GM04504 (cell line): ENCODE data around the gene CTNND2.
"Not testable (repeated sequence)": the region's sequence is repeated elsewhere in the genome, so short reads cannot be mapped to it uniquely, and the experiment has no call there.

ENCODE experiments used
- DNase-seq: peaks from one replicate; pipeline ENCODE4 v3.0.0-alpha.2; 2012; ENCODE audit warnings: low read depth

Gene CTNND2

DNA sequence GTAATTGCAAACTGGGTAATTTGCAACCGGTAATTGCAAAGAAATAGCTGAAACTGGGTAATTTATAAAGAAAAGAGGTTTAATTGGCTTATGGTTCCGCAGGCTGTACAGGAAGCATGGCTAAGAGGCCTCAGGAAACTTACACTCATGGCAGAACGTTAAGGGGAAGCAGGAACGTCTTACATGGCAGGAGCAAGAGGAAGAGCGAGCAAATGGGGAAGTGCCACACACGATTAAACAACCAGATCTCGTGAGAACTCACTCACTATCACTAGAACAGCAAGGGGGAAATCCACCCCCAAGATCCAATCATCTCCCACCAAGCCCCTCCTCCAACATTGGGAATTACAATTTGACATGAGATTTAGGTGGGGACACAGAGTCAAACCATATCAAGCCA is 590.6 kb downstream of the CTNND2 start:
- DNase-seq, result not testable (repeated sequence)

DNA sequence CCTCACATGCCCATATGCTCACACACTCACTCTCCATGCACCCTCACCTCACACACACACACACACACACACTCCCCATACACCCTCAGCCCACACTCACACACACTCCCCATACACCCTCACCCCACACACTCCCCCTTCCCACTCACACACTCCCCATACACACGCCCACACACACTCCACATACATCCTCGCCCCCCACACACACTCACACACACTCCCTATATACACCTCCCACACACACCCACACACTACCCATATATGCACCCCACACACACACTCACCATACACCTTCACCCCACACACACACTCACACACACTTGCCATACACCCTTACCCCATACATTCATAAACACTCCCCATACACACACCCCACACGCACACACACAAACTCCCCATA is 592.5 kb downstream of the CTNND2 start:
- DNase-seq, result no peak

DNA sequence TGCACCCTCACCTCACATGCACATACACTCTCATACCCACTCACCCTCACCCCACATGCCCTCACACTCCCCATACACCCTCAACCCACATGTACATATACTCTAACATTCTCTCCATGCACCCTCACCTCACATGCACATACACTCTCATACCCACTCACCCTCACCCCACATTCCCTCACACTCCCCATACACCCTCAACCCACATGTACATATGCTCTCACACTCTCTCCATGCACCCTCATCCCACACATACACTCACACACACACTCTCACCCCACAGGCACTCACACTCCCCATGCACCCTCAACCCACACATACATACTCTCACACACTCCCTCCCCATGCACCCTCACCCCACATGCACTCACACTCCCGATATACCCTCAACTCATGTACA is 593.0 kb downstream of the CTNND2 start:
- no peak for DNase-seq

DNA sequence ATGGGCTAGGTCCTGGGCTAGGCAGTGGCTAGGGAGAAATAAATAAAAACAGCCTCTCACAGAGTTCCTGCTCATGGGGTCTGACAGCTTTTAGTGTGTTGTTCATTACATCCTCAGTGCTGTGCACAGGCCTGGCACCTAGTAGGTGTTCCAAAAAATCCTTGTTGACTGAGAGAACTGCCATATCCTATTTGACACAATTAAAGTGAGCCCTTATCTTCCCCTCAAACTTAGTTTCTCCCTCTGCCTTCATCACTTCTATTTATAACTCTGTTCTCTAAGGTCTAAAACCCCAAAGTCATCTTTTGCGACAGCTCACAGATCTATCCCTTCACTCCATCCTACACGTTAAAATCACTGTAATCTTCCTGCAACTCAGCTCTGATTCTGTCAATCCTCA is 594.1 kb downstream of the CTNND2 start:
- no peak for DNase-seq

DNA sequence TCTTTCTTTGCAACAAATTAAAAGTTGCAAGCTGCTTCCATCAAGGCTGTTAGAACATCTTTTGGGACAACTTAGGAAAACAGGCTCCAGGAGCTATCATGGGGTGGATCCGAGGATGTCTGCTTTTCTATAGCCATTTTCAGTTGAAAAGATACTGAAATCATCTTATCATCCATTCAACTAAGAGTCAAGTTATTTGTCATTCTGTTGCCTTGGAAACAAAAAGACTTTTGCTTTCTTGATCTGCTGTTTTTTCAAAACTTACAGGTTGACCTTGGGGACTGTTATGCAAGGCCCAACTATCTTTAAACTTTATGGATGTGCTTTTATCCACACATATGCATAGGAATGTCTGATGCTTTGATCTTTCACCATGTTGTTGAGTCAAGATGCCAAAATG is 597.9 kb downstream of the CTNND2 start:
- DNase-seq, result no peak

DNA sequence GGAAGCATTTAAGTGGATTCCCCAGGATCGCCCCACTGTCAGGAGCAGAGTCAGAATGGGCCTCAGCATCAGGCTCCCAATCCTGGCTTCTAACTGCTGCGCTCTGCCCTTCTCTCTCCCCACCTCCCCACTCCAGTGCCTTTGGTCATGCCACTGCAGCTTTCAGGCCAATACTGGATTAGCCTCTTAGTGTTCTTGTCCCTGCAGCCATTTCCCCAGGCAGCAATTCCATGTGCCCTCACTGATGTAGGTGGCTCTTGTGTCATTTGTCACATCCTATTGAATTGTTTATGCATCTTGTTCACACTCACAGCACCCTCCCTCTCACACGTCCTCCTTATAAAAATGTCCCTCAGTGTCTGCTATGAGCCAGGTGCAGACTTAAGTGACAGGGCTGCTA is 599.0 kb downstream of the CTNND2 start:
- DNase-seq, result no peak

DNA sequence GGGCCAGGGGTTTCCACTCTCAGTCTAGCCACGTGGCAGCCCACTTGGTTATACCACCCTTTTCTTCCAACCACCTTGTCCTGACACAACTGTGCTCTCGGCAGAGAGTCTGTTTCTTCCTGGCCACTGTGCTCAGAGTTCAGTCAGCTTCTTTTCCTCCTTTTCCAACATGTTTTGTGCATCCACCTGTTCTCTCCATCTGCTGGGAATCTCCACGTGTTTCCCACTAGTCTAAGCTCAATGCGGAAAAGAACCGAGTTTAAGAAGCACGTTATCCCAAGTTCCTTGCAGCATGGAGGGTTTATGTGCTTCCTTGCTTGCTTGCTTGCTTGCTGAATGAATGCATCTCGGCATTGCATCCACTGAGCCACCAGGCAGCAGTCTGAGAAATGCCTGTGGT is 599.6 kb downstream of the CTNND2 start:
- DNase-seq, result no peak

DNA sequence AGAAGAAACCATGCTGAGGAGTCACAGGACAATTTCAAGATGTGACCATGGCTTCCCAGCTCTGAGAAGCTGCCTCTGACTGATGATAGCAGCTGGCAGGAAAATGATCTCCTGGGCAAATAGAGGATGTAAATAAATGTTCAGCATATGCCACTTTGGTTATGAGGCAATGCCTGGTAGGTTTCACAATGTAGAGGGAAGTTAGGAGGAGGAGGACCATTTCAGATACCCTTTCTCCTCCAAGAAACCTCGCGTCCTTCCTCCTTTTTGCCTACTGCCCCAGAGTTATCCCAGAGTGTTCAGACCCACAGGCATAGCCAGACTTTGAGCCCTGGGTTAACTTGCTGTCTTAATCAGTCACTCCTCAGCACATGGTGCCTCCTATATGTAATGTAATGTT is 601.6 kb downstream of the CTNND2 start:
- DNase-seq, result no peak

DNA sequence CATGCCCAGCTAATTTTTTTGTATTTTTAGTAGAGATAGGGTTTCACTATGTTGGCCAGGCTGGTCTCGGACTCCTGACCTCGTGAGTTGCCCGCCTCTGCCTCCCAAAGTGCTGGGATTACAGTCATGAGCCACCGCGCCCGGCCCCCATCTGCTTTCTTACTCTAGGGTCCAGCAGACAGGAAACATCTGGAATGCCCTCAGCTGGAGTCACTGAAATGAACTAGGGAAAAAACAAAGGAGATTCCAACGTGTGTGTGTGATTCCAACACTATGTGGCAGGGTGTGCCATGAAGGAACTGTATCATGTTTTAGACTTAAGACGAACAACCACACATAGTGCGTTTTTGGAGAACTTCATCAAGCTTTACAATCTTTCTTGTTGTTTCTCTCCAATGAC is 603.1 kb downstream of the CTNND2 start:
- DNase-seq, result no peak

DNA sequence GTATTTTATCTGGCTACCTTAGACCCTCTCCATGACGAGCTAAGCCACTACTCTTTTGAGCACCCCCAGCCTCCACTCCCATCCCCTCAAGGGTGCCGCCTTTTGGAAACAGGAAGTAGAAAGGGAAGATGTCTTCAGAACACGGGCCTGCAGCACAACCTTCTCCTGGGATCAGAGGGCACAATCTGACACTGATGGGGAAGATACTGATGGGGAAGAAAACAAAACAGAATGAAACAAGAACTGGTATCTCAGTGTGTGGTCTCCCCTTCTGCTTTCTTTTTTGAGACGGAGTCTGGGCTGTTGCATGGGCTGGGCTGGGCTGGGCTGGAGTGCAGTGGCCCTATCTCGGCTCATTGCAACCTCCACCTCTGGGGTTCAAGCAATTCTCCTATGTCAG is 603.5 kb downstream of the CTNND2 start:
- no peak for DNase-seq

DNA sequence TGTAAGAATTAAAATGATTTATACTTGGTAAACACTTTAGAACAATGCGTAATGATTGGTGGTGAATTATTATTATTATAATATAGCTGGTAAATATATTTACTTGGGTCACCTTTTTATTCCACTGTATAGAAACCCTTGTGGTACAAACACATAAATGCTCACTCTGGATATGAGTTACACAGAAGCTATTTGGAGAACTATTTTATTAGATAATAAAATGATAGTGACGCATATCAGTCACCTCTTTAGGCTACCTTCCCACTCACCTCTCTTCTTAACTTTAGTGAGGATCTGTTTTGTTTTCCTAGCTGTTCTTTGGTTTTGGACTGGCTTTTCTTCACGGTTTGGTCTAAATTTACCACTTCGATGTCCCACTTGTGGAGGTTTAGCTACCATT is 605.4 kb downstream of the CTNND2 start:
- no peak for DNase-seq

DNA sequence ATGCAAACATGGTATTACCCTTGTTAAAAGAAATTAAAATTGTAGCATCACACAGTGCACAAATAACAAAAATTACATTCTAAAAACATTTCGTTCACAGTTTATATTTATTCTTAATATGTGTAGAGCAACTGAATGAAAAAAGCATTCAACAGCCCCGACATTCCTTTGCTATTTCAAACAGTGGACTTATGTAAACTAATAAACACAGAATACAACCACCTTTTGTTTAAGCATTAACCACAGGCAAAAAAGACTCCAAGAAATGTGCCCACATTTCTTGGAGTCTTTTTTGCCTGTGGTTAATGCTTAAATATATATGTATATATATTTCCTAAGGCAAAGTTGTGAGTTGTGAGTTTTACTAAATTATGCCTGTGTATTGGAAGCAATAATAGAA is 610.7 kb downstream of the CTNND2 start:
- DNase-seq, result no peak

DNA sequence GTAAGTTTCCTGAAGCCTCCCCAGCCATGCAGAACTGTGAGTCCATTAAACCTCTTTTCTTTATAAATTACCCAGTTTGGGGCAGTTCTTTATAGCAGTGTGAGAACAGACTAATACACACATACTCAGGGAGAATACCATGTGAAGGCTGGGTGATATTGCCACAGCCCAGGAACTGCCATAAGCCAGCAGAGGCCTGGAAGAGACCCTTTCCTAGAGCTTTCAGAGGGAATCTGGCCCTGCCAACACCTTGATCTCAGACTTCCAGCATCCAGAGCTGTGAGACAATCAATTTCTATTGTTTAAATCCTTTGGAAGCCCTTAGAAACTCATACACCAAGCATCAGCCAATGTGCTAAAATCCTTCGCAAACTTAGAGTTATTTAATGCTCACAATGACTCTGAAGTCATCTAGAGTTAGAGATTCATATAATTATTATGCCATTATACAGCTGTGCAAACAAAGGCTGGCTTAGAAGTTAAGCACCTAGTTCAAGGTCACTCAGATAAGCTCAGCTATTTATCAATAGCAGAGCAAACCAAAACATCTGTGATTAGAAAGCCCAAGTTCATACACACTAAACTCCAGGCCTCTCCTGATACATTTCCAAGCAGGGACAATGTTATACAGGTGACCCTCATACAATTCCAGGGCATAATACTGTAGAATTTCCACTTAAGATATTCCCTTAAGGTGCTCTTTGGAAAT is 611.4 kb downstream of the CTNND2 start:
- no peak for DNase-seq

DNA sequence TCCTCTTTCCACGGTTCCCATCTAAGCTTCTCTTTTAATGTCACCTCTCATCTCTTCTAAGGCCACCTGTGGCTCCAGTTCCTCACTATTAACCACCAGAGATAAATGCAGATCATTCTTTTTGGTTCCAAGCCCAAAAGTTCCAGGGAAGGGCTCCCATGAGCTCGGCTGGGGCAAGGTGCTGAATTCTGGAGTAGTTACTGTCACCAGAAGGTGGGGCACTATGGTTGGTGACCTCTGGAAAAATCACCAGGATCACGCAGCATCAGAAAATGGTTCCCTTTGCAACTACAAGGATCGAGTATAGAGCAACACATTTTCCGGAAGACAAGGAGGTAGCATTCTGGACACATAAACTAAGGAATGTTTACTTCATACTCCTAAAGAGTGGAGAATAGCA is 614.5 kb downstream of the CTNND2 start:
- no peak for DNase-seq

DNA sequence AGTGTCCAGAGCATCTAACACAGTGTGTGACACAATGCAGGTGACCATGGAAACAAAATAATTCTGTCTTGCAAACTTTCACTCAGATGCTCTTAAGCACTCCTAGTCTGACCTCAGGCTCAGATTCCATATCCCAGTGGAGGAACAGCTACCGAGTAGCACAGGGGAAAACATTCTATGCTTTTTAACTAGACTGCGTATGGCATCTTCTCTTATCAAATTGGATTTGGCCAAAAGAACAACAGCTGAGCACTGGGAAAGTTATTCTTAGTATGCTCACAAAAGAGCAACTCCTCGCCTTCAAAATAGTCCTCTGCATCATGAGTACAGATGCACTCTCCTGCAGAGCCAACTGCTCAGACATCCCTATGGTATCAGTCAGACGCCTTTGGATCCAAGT is 615.0 kb downstream of the CTNND2 start:
- no peak for DNase-seq

DNA sequence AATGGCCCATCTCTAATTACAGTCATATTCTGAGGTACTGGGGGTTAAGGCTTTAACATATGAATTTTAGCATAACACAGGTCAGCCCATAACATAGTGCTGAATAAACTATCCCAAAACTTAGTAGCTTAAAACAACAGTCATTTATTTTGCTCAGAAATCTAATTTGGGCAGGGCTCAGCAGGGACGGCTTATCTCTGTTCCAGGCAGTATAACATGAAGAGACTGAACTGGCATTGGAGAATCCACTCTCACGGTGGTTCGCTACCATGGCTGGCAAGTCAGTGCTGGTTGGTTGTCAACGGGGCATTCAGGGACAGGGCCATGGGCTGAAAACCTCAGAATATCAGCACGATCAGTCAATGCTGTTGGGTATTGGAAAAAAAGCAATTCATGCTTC is 622.4 kb downstream of the CTNND2 start:
- DNase-seq, result no peak

DNA sequence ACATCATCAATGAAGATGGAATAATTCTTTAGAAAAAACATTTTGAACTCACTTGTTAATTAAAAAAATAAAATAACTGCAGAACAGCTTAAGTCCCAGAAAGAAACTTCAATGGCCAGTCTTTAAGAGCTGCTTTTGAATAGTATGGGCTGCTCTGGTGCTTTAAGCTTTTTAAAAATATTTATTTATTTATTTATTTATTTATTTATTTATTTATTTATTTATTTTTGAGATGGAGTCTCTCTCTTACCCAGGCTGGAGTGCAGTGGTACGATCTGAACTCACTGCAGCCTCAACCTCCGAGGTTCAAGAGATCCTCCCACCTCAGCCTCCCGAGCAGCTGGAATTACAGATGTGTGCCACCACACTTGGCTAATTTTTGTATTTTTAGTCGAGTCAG is 626.9 kb downstream of the CTNND2 start:
- DNase-seq, result no peak

DNA sequence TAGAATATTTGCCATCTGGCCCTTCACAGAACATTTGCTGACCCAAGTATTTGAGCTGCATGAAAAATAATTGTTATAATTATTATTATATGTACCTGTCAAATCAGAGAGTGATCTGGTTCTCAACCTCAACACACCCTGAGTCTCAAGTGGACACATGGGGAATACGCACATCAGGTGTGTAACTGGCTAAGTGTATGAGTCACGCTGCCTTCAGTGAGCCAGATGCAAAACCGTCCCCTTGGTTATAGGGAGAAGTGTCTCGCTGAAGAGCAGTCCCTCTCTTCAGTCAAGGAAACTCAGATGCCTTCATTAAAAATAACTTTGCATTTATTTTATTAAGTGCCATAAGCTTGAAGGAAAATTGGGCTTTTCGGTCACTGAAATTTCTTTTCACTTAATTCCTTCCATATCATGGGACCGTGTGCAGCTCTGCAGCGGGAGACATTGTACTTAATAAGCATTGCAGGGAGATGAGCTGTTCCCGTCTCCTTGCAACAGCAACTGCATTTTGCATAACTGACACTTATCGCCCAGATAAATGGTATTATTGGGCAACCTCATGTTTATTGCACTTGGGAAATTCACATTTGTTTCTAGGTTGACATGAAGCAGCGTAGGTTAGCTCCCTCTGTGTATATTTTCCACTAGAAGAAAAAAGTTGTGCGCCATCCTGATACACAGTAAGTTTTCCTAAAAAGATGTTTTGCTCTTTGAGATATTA is 630.9 kb downstream of the CTNND2 start:
- DNase-seq, result no peak

DNA sequence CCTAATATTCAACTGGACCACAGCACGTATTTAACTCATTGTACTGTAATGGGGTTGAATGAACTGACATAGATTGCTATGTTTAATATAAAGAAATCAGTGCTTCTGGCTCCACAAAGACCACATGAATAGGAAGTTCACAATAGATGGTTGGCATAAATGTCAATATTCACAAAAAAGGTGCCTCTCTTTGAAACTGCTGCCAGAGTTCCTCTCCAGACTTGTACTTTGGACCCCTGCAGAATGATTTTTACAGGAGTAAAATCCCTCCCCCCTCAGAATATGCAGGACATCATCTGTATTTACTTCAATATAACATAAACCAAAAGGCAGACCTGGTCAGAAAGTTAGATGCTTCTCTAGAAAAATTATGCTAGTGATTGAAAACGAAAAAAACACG is 634.7 kb downstream of the CTNND2 start:
- DNase-seq, result no peak

DNA sequence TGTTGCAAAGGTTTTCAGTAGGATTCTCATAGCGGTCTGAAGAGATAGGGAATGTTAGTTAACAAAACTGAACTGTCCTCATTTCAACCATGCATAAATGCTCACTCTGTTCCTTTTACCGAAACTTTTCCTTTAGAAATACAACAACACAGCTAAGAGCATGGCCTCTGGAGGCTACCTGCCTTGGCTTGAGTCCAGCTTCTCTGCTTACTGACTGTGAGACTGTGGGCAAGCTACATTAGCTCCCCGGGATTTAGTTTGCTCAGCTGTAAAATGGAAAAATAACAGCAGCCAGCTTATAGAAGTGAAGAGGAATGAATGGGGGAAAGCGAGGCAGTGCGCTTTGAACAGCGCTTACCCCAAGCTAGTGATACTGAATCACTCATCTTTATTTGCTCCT is 635.4 kb downstream of the CTNND2 start:
- DNase-seq, result no peak

DNA sequence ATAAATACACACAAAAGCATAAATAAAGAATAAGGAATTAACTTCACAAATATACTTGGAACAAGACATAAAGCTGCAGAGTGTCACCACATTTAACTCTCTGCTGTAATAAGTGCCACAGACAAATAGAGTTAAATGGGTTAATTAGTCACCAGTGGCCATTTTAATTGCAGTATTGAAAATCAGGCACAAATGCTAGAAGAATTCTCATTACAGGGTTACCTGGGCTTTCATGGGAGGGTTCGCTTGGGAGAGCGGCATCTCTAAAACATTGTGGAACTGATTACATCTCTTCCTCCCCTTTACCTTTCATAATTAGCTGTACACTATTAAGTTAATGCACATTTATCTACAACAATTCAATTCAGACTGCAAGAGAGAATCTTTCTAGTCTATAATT is 637.9 kb downstream of the CTNND2 start:
- DNase-seq, result no peak

DNA sequence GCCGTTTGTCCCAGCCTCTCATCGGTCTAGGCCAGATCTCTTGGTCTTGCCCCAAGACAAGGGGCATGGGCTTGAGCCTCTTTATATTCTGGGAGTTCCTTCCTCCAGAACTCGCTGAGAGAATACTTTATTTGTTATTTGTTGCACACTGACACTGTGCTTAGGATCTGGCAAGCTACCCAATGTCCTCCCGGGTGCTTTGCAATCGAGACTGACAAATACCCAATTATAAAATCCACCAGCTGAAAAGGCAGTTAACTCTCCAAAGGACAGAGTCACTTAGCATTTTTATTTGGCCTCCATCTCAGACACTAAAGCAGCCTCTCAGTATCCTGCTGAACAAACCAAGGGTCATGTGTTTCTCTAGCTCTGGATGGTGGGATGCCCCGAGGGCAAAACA is 643.0 kb downstream of the CTNND2 start:
- no peak for DNase-seq

DNA sequence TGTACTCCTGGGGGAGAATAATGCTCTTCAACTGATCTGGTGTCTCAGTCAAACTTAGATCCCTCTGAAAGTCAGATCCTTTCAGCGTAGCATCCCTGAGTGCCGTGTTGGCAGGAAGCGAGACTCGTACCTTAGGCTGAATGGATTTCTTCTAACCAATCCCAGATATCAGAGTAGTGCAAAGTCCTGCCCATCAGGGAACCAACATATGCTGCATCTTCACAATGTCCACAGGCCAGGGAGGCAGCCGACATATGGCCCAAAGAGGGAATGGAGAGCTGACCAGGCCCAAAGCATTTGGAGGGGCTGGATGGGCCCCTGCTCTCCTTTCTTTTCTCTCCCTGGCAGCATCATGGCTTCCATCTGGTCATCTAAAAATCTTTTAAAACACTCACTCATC is 646.2 kb downstream of the CTNND2 start:
- DNase-seq, result no peak

DNA sequence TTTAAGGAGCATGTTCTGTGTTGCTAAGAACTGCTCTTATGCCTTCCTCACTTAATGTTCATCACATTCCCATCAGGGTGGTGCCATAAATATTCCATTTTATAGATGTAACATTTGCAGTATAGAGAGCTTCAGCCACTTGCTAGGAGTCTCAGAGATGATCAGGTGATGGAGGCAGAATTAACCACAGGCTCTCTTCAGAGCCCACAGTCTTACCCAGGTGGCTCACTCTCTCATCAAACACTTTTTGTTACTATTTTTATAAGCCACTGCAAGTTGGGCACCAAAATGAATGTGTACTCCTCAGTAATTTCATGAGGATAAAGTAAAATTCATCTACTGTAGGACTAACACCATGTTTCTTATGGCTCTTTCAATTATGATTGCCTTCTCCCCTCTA is 651.7 kb downstream of the CTNND2 start:
- no peak for DNase-seq
